Raji (cell line): Measurements from ENCODE around the gene SLC26A11.

Source experiments
- POLR2A ChIP-seq: IDR thresholded peaks from 2 replicates; pipeline ENCODE4 v1.6.1; 2011; ENCODE audit warnings: low read depth, low read length, control low read depth; ENCODE audit not compliant: insufficient read depth

Gene SLC26A11

DNA sequence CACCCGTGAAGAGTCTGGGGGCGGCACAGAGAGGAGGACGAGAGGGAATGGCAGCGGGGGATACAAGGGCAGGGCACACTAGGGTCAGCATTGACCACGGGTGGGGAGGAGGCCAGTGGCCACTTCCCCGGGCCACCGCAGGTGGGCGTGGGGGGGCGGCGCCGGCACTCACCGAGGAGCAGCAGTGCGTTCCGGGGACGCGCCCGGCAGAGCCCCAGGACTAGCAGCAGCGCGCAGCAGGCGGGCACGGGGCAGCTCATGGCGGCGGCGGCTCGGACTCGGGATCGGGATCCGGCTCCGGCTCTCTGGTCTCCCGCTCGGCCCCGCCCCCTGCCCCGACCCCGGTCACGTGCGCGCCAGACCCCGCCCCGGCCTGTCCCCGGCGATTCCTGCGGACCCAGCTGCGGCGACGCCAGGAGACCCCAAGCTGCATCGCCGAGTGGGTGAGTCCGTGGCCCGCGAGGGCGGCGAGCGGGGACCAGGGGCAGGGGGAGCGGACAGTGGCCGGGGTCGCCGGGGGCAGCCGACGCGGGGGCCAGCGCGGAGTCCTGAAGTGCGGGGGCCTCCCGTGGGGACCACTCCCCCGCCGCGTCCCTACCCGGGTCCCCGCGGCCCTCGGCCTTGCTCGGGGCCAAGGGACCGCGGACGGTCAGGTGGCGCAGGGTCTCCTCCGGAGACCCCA lies at the start of gene SLC26A11, which contains the start of gene SGSH:
Gene SLC26A11, plus strand, starts transcription at position 374 of the 682 bp plus-strand sequence. CDS start 1,134 bp downstream, outside the sequence.
Gene SGSH, minus strand, starts transcription at position 280 of the 682 bp plus-strand sequence. Its CDS starts 20 bp downstream, at position 260.
- TF ChIP-seq POLR2A, result no peak

DNA sequence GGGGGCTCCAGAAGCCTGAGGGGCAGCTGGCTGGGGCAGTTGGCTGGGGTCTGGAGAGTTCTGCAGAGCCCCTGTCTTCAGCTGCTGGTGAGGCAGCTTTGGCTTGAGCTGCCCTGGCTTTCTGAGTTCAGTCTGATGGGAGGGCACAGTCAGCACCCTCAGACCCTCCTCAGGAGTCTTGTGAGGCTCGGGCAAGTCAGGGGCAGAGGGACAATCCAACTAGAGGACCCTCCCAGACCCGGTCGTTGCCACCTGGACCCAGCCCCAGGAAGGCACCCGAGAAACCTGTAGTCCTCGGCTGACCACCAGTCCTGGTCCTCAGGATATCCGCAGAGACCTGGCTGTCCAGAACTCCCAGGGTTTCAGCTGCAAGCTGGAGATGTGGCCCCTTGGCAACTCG lies 48.5 kb upstream of the SLC26A11 start:
- TF ChIP-seq POLR2A, result no peak

DNA sequence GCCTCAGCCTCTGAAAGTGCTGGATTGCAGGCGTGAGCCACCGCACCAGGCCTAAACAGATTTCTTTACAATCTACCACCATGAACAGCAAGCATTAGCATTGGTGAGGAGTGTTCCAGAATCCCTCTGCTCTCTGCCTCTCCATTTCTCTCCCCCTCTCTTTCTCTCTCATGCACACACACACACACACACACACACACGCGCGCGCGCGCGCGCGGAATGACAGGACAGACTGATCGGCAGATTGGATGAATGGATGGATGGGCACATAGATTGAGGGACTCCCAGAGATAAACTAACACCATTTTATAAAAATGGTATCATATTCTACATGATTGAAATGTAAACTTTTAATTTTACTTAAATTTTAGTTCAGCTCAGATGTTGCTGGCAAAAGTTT lies 47.1 kb upstream of the SLC26A11 start:
- TF ChIP-seq POLR2A, result no peak

DNA sequence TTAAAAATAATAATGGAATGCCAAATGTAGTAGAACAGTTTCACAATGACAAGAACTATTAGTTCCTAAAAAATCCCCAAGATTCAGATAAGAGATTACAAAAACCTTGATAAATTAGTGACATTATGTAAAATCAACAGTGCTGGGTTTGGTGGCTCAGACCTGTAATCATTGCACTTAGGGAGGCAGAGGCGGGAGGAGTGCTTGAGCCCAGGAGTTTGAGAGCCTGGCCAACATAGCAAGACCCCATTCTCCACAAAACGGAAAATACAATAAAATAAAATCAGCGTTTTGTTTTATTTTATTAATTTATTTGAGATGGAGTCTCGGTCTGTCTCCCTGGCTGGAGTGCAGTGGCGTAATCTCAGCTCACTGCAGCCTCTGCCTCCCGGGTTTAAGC lies 46.3 kb upstream of the SLC26A11 start:
- TF ChIP-seq POLR2A, result no peak

DNA sequence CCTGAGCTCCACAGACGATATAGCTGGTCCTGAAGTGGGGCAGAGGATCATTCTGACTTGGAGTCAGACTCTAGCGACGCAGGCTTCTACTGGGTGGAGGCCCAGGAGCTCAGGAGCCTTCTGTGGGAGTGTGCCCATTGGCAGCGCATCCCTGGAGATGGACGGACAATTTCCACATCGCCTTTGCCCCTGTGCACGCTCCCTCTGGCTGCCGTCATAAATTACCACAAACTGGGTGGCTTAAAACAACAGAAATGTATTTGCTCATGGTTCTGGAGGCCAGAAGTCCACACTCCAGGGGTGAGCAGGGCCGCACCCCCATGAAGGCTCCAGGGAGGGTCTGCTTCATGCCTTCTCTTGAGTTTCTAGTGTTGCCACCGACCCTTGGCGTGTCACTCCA lies 43.5 kb upstream of the SLC26A11 start:
- TF ChIP-seq POLR2A, result no peak

DNA sequence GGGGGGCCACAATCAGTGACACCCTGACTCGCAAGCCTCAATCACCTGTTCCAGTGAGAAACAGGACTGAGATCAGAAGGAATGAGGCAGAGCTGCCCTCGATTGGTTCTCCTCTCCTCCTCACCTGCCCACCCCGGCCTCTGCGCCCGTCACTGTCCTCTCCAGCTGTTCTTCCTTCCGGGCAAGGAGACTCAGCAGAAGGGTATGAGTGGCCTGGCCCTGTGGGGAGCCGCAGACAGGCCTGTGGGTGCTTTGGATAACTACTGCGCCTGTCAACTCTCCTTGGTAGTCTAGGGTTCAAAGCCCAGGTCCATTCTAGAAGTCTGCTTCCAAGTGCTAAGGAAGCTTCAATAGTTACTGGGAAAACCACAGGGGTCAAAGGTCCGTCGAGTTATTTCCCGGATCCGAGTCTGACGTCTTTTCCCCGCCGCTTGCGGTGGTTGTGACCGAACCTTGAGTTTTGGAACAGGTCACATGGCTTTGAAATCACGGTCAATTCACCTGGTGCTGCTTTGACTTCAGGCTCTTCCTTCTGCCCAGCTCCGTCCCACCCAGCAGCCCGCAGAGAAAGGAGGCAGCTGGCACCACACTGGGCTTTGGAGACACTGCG lies 42.1 kb upstream of the SLC26A11 start:
- no peak for TF ChIP-seq POLR2A

DNA sequence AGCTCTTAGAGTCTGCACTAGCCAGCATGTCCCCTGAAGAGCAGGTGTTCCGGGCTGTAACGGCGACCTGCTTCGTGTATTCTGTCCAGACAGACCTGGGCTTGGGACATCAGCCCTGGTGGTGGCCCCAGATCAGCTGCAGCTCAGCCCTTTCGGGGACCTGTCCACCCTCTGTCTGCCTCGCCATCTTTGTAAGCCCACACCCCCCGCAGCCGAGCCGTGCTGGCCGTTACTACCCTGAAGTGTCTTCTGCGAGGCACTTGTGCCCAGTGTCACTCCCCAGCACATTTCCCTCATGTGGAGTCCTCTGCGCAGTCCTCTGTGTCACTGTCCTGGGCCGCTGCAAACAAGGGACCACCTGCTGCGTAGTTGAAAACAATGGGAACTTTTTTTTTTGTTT lies 40.0 kb upstream of the SLC26A11 start:
- TF ChIP-seq POLR2A, result no peak

DNA sequence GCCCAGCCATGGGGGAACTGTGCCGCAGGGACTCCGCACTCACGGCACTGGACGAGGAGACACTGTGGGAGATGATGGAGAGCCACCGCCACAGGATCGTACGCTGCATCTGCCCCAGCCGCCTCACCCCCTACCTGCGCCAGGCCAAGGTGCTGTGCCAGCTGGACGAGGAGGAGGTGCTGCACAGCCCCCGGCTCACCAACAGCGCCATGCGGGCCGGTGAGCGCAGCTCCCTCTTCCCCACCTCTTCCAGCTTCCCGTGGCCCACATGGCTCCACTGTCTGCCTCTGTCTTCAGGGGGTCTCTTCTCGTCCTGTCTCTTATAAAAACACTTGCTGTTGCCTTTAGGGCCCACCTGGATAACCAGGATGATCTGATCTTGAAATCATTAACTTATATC lies 38.8 kb upstream of the SLC26A11 start:
- TF ChIP-seq POLR2A, result no peak

DNA sequence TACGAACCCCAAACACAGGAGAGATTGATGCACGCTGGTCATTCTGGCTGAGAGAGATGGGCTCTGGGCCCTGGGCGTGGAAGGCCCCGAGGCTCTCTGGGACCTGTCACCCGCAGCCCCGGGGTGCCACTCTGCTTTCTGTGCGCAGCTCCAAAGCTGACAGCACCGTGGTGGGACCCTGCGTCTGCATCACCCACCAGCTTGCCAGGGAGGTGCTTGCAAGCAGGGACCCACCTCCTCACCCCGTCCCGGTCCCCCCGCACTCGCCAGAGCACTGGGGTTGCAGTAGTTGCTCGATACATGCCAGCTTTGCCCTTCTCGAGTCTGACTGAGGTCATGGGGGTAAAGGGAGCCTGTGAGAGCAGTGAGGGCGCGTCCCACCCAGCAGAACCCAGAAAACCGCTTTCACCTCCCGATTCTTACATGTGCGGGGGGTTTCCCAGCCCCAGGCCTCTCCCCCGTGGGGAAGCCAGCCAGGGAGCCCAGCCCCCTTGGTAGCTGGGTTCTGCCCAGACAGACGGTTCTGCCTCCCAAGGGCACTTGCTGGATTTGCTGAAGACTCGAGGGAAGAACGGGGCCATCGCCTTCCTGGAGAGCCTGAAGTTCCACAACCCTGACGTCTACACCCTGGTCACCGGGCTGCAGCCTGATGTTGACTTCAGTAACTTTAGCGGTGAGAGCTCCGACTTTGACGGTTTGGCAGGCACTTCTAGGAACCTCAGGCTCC lies 37.9 kb upstream of the SLC26A11 start:
- TF ChIP-seq POLR2A, result no peak

DNA sequence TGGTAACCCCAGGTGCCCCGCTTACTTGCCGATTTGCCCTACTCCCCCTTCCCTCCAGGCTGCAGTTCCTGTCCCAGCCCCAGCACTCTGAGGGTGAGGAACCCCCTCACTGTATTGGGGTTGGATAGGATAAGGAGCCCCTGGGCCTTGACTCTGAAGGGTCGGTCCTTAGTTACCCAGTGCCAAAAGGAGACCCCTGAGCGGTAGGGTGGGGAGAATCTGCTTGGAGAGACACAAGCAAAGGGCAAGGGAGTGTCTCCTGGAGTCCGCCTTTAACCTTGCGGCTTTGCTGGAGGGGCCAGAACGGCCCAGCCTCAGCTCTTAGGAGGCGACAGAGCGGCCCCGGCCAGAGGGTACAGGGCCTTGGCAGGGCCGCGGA lies 37.4 kb upstream of the SLC26A11 start:
- TF ChIP-seq POLR2A, result no peak

DNA sequence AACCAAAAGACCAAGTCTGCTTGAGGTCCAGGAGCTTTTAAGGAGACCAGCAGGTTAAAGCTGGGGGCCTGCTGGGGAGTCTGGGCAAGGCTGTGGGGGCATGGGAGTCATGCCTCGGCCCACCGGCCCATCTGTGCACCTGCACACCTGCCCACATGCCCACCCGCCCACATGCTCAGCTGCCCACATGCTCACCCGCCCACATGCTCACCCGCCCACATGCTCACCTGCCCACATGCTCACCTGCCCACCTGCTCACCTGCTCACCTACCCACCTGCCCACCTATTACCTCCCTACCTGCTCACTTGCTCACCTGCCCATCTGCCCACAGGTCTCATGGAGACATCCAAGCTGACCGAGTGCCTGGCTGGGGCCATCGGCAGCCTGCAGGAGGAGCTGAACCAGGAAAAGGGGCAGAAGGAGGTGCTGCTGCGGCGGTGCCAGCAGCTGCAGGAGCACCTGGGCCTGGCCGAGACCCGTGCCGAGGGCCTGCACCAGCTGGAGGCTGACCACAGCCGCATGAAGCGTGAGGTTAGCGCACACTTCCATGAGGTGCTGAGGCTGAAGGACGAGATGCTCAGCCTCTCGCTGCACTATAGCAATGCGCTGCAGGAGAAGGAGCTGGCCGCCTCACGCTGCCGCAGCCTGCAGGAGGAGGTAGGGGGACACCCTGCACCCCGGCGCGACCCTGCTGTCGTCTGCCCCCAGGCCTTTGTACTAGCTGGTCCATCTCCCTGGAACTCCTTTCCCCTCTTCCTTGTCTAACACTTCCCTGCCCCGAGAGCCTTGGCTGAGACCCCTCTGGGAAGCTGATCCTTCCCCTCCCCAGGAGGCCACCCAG lies 36.4 kb upstream of the SLC26A11 start:
- TF ChIP-seq POLR2A, result no peak

DNA sequence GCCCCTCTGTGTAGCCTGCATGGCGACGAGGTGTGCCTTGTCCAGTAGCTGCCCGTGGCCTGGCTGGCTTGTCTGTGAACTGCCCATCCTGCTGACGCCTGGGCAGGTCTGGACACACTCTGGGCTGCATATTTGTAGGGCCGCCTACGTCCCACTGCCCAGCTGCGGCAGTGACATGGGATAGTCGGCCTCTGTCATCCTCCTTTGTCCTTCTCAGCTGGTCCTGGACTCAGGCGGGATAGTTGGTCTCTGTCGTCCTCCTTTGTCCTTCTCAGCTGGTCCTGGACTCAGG lies 35.9 kb upstream of the SLC26A11 start:
- no peak for TF ChIP-seq POLR2A

DNA sequence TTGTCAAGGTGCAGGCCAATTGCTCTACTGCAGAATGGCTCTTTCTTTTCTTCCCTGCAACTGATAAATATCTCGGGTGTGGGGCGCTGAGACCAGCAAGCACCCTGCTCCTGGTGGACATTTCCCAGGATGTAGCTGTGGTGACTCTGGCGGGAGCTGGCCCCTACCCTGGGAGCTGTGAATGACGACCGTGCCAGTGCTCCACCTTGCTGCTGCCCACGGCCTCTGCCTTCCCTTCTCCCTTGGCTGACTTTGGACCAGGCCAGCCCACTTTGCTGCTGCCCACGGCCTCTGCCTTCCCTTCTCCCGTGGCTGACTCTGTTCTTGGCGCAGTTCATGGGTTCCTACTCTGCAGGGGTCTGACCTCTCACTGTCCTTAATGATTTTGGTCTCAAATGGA lies 34.3 kb upstream of the SLC26A11 start:
- no peak for TF ChIP-seq POLR2A

DNA sequence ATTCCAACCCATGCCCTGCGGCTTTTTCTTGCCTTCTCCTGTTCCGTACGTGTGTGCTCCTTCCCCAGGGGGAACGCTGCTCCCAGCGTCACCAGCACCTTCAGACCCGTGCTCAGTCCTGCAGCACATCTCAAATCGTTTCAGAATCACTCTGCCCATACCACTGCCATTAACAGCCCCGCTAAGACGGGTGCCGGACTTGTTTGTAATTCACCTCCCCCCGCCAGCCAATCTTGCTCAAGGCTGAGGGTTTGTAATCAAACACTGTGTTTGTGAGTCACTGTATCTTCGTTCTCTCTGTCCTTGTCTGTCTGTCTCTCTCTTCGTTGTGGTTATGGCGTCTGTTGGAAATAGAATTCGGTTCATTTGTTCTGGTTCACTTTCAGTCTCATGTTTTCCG lies 33.1 kb upstream of the SLC26A11 start:
- no peak for TF ChIP-seq POLR2A

DNA sequence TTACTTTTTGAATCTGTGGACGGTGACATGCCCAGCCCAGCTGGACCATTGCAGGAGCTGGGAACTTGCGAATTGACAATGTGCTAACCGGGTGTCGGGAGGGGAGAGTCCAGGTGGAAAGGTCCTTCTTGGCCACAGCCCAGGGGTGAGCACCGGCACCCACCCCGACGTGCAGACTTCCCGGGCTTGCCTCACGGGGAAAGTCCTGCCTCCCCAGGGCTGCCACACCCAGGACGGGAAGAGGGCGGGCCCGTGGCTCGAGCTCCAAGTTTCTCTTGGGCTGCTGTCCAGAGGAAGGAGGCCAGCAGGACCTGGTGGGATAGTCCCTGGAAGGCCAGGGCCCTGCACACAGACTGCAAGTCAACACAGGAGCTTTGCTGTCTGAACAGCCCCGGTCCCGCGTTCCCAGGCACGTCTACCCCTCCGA lies 32.7 kb upstream of the SLC26A11 start:
- no peak for TF ChIP-seq POLR2A
